T-helper 1 cell treated with Interleukin-12 subunit alpha and Interleukin-12 subunit beta and Interleukin-4 antibody, amounts not matched to agents 30 ng/mL and 1 ng/mL, for 36 hours (primary cell): Measurements from ENCODE around the gene SLC4A7. TPM values are rescaled to one million over a fixed set of nuclear protein-coding genes. Genes with fewer than 3 reads are reported as not detected.
"Not testable (repeated sequence)": the region's sequence is repeated elsewhere in the genome, so short reads cannot be mapped to it uniquely, and the experiment has no call there.

ENCODE experiments used
- intact Hi-C: fragments of 100-400 bp; cut with micrococcal nuclease; formaldehyde crosslinking; loops from one replicate; pipeline ENCODE4 v1.15.1; 2024
- total RNA-seq: library from RNA; stranded (reverse); gene quantifications from 2 replicates; pipeline ENCODE4 v1.2.3, GENCODE V29; 2022

Gene SLC4A7
- total RNA-seq, 1 donor from 2014 or later = 45.3 TPM

GRCh38 chr3:27438352-27438751, 45.8 kb downstream of the SLC4A7 start:
- intact Hi-C loops = not testable (repeated sequence)

GRCh38 chr3:27431116-27431515, 53.1 kb downstream of the SLC4A7 start:
- intact Hi-C loops = no loop called here

GRCh38 chr3:27429909-27430308, 54.3 kb downstream of the SLC4A7 start:
- intact Hi-C loops = no loop called here

GRCh38 chr3:27428446-27428845, 55.7 kb downstream of the SLC4A7 start:
- intact Hi-C loops = no loop called here

- intact Hi-C loops = no loop called here
Observed at GRCh38 chr3:27426926-27427325, 57.3 kb downstream of the SLC4A7 start.

- intact Hi-C loops = no loop called here
Observed at GRCh38 chr3:27425896-27426565, 58.2 kb downstream of the SLC4A7 start.

- intact Hi-C loops = not testable (repeated sequence)
Observed at GRCh38 chr3:27424812-27425521, 59.2 kb downstream of the SLC4A7 start.

GRCh38 chr3:27423463-27423862, 60.7 kb downstream of the SLC4A7 start:
- intact Hi-C loops = no loop called here

- intact Hi-C loops = no loop called here
Observed at GRCh38 chr3:27422617-27423016, 61.6 kb downstream of the SLC4A7 start.

GRCh38 chr3:27415202-27415601, 69.0 kb downstream of the SLC4A7 start:
- intact Hi-C loops = no loop called here

- intact Hi-C loops = no loop called here
Observed at GRCh38 chr3:27392950-27393679, 91.1 kb downstream of the SLC4A7 start.

- intact Hi-C loops = not testable (repeated sequence)
Observed at GRCh38 chr3:27392414-27392813, 91.8 kb downstream of the SLC4A7 start.

GRCh38 chr3:27391796-27392195, 92.4 kb downstream of the SLC4A7 start:
- intact Hi-C loops = no loop called here

GRCh38 chr3:27387625-27388024, 96.6 kb downstream of the SLC4A7 start:
- intact Hi-C loops = no loop called here

GRCh38 chr3:27385504-27385903, 98.7 kb downstream of the SLC4A7 start:
- intact Hi-C loops = no loop called here

GRCh38 chr3:27384191-27384590, 100.0 kb downstream of the SLC4A7 start:
- intact Hi-C loops = no loop called here

GRCh38 chr3:27380433-27381357, 103.5 kb downstream of the SLC4A7 start:
- intact Hi-C loops = no loop called here

- intact Hi-C loops = no loop called here
Observed at GRCh38 chr3:27378331-27378730, 105.9 kb downstream of the SLC4A7 start.

- intact Hi-C loops = no loop called here
Observed at GRCh38 chr3:27376109-27376772, 107.9 kb downstream of the SLC4A7 start.

GRCh38 chr3:27368831-27369607, 115.2 kb downstream of the SLC4A7 start, which contains the start of gene NEK10:
TSS of gene NEK10 (minus strand) at chr3:27369383. CDS start at chr3:27352882, 16,501 bp downstream.
- intact Hi-C loops = loop anchor here (1.0 to 5.0 kb wide), 5 partner anchors 12 to 980 kb away; partner anchors contain the start of genes CMC1 and SLC4A7
